H9 (cell line): ENCODE data around the gene SWAP70. TPM values are rescaled to one million over a fixed set of nuclear protein-coding genes. Genes with fewer than 3 reads are reported as not detected.
A peak's percentile ranks its signal among the peaks of the same experiment; 100 is the strongest.

Experiments used
- DNase-seq: peaks from one replicate; pipeline ENCODE4 v3.0.0-alpha.2; 2017
- H2AFZ ChIP-seq: one replicate; pipeline ENCODE4 v1.6.1; 2013; ENCODE audit warnings: mild to moderate bottlenecking, low read length, control low read depth, moderate library complexity
- H2AK5ac ChIP-seq: 2 replicates; pipeline ENCODE4 v1.6.1; 2013; ENCODE audit warnings: low read length, control low read depth, mixed read lengths; ENCODE audit not compliant: insufficient read length
- H2BK120ac ChIP-seq: one replicate; pipeline ENCODE4 v1.6.1; 2013; ENCODE audit warnings: low read depth, mild to moderate bottlenecking, low read length, control low read depth, inconsistent platforms; ENCODE audit not compliant: poor library complexity, severe bottlenecking
- H2BK12ac ChIP-seq: 2 replicates; pipeline ENCODE4 v1.6.1; 2013; ENCODE audit warnings: low read length, control low read depth, mixed read lengths, low read depth; ENCODE audit not compliant: insufficient read length
- H2BK15ac ChIP-seq: 2 replicates; pipeline ENCODE4 v1.6.1; 2013; ENCODE audit warnings: low read depth, low read length, control low read depth
- H2BK20ac ChIP-seq: one replicate; pipeline ENCODE4 v1.6.1; 2013; ENCODE audit warnings: low read depth, mild to moderate bottlenecking, low read length, control low read depth, inconsistent platforms; ENCODE audit not compliant: poor library complexity, severe bottlenecking
- H2BK5ac ChIP-seq: 2 replicates; pipeline ENCODE4 v1.6.1; 2013; ENCODE audit warnings: low read length, control low read depth, mixed read lengths; ENCODE audit not compliant: insufficient read length
- H3K14ac ChIP-seq: 2 replicates; pipeline ENCODE4 v1.6.1; 2013; ENCODE audit warnings: low read length, control low read depth; ENCODE audit not compliant: insufficient read depth
- H3K18ac ChIP-seq: 2 replicates; pipeline ENCODE4 v1.6.1; 2013; ENCODE audit warnings: low read depth, mild to moderate bottlenecking, mixed read lengths, low read length, control low read depth; ENCODE audit not compliant: insufficient read length
- H3K23ac ChIP-seq: 2 replicates; pipeline ENCODE4 v1.6.1; 2013; ENCODE audit warnings: low read length, control low read depth, mixed read lengths, low read depth; ENCODE audit not compliant: insufficient read length
- H3K23me2 ChIP-seq: 2 replicates; pipeline ENCODE4 v1.6.1; 2013; ENCODE audit warnings: low read depth, mild to moderate bottlenecking, mixed read lengths, low read length, control low read depth; ENCODE audit not compliant: insufficient read length, poor library complexity, severe bottlenecking
- H3K27ac ChIP-seq: 2 replicates; pipeline ENCODE4 v1.5.1; 2013; ENCODE audit warnings: low read length, control low read depth, mixed read lengths, low read depth; ENCODE audit not compliant: insufficient read length
- H3K27me3 ChIP-seq: 2 replicates; pipeline ENCODE4 v1.6.1; 2013; ENCODE audit warnings: low read length, control low read depth, inconsistent platforms; ENCODE audit not compliant: insufficient read depth
- H3K4ac ChIP-seq: 2 replicates; pipeline ENCODE4 v1.6.1; 2013; ENCODE audit warnings: low read depth, mild to moderate bottlenecking, control low read depth, inconsistent platforms, low read length, moderate library complexity
- H3K4me1 ChIP-seq: 2 replicates; pipeline ENCODE4 v1.6.1; 2013; ENCODE audit warnings: low read length, control low read depth, inconsistent platforms; ENCODE audit not compliant: insufficient read depth
- H3K4me2 ChIP-seq: 2 replicates; pipeline ENCODE4 v1.6.1; 2013; ENCODE audit warnings: low read length, control low read depth, mixed read lengths; ENCODE audit not compliant: insufficient read length, insufficient read depth
- H3K56ac ChIP-seq: 2 replicates; pipeline ENCODE4 v1.6.1; 2013; ENCODE audit warnings: low read depth, mild to moderate bottlenecking, mixed read lengths, low read length, control low read depth; ENCODE audit not compliant: insufficient read length
- H3K79me1 ChIP-seq: 2 replicates; pipeline ENCODE4 v1.6.1; 2013; ENCODE audit warnings: low read depth, mild to moderate bottlenecking, moderate library complexity, low read length, control low read depth, inconsistent platforms; ENCODE audit not compliant: insufficient read depth, poor library complexity, severe bottlenecking
- H3K79me2 ChIP-seq: 2 replicates; pipeline ENCODE4 v1.6.1; 2013; ENCODE audit warnings: low read length, control low read depth, inconsistent platforms; ENCODE audit not compliant: insufficient read depth
- H3K9ac ChIP-seq: 2 replicates; pipeline ENCODE4 v1.6.1; 2013; ENCODE audit warnings: low read length, control low read depth, mixed read lengths; ENCODE audit not compliant: insufficient read length; ENCODE audit errors: extremely low read depth
- H3K9me3 ChIP-seq: one replicate; pipeline ENCODE4 v1.6.1; 2013; ENCODE audit warnings: low read depth, low read length, inconsistent platforms; ENCODE audit not compliant: control insufficient read depth
- H3T11ph ChIP-seq: one replicate; pipeline ENCODE4 v1.6.1; 2013; ENCODE audit warnings: mild to moderate bottlenecking, low read length, control low read depth, inconsistent platforms
- H4K20me1 ChIP-seq: one replicate; pipeline ENCODE4 v1.6.1; 2013; ENCODE audit not compliant: control insufficient read depth, insufficient read length, insufficient read depth
- H4K5ac ChIP-seq: 2 replicates; pipeline ENCODE4 v1.6.1; 2013; ENCODE audit warnings: low read depth, mild to moderate bottlenecking, mixed read lengths, low read length, control low read depth; ENCODE audit not compliant: insufficient read length
- H4K8ac ChIP-seq: replicated peaks from 2 replicates; pipeline ENCODE4 v1.6.1; 2013; ENCODE audit warnings: low read length, control low read depth, mixed read lengths, low read depth; ENCODE audit not compliant: insufficient read length
- H4K91ac ChIP-seq: 2 replicates; pipeline ENCODE4 v1.6.1; 2013; ENCODE audit warnings: low read depth, mild to moderate bottlenecking, moderate library complexity, mixed read lengths, low read length, control low read depth; ENCODE audit not compliant: insufficient read length
- H3K27ac Mint-ChIP-seq, 3 experiments: 2 replicates in 2 of 3; 3 replicates in 1 of 3; pipeline ENCODE4 v1.8.0; 2020 to 2021; ENCODE audit warnings: mixed read lengths in 3 of 3, mild to moderate bottlenecking in 1 of 3, moderate library complexity in 1 of 3
- H3K27me3 Mint-ChIP-seq: 2 replicates; pipeline ENCODE4 v1.8.0; 2021; ENCODE audit warnings: low read depth, mild to moderate bottlenecking, moderate library complexity, mixed read lengths
- H3K36me3 Mint-ChIP-seq, 3 experiments: 2 replicates in 2 of 3; 3 replicates in 1 of 3; pipeline ENCODE4 v1.8.0; 2020 to 2021; ENCODE audit warnings: low read depth in 3 of 3, mixed read lengths in 3 of 3; ENCODE audit not compliant: insufficient read depth in 1 of 3
- H3K4me1 Mint-ChIP-seq, 2 experiments: 2 replicates each; pipeline ENCODE4 v1.8.0; 2020; ENCODE audit warnings: mixed read lengths in 2 of 2
- H3K4me3 Mint-ChIP-seq, 2 experiments: 2 replicates in 1 of 2; 3 replicates in 1 of 2; pipeline ENCODE4 v1.8.0; 2020 to 2021; ENCODE audit warnings: mild to moderate bottlenecking in 2 of 2, mixed read lengths in 2 of 2, moderate library complexity in 1 of 2
- H3K9me3 Mint-ChIP-seq, 2 experiments: 2 replicates in 1 of 2; 3 replicates in 1 of 2; pipeline ENCODE4 v1.8.0; 2020; ENCODE audit warnings: mild to moderate bottlenecking in 2 of 2, mixed read lengths in 2 of 2, moderate library complexity in 1 of 2
- CTCF ChIP-seq: fragments of 200-600 bp; sonication (generic); conservative IDR thresholded peaks from 3 replicates; pipeline ENCODE4 v1.8.0; 2021; ENCODE audit warnings: antibody characterized with exemption, mild to moderate bottlenecking
- WGBS: extraction: QIAGEN DNeasy Blood & Tissue Kit; methylation state at CpG from one replicate; pipeline ENCODE4 v1.1.7; 2013; ENCODE audit warnings: missing lambda C conversion rate, low lambda C conversion rate, mixed read lengths; ENCODE audit not compliant: insufficient read length; ENCODE audit errors: extremely low coverage; 5-methylcytosine and 5-hydroxymethylcytosine counted together
- total RNA-seq: library from RNA; stranded (reverse); gene quantifications from 2 replicates; pipeline ENCODE4 v1.2.1, GENCODE V29; 2021

The SWAP70 gene
- total RNA-seq, 1 experiment from 2014 or later, result 34.4 TPM

- H2BK15ac ChIP-seq, result no peak overlapping the region
- H4K5ac ChIP-seq, result no peak overlapping the region
- peak overlapping the region; percentile 85 for H3K14ac ChIP-seq
- peak; percentile 80 for DNase-seq
- H4K20me1 ChIP-seq, result no peaks in the 10 kb centered on the region
- H4K8ac ChIP-seq, result no peak overlapping the region
- Mint-ChIP-seq H3K9me3 (no peaks in the 10 kb centered on the region; a peak in 1 of 5 replicates), H3K27ac (peak overlapping the region in 1 of 3 experiments; percentile 23; a peak in 1 of 7 replicates), H3K4me3 (peak overlapping the region; percentile 62 to 71), H3K36me3 (peaks cover 0 to 3% (median 2%) of the 10 kb centered on the region in 3 experiments; a peak in 4 of 7 replicates), H3K4me1 (peaks cover 34 to 36% of the 10 kb centered on the region in 2 experiments), H3K27me3 (no peaks in the 10 kb centered on the region)
- no peaks in the 10 kb centered on the region for H3K79me2 ChIP-seq
- H3K4ac ChIP-seq, result no peak overlapping the region
- 0 out of 2 replicates have a peak, but pooled peaks cover 3% of the 10 kb centered on the region for H3K4me1 ChIP-seq
- H2BK120ac ChIP-seq, result no peak overlapping the region
- H2BK5ac ChIP-seq, result no peak overlapping the region
- no peaks in the 10 kb centered on the region for H3K27me3 ChIP-seq
- H3K23me2 ChIP-seq, result peaks cover 9% of the 10 kb centered on the region
- H3T11ph ChIP-seq, result no peak overlapping the region
- no peak overlapping the region for H2AK5ac ChIP-seq
- no peaks in the 10 kb centered on the region for H3K9me3 ChIP-seq
- H3K9ac ChIP-seq, result no peak overlapping the region
- H3K79me1 ChIP-seq, result no peaks in the 10 kb centered on the region
- H2AFZ ChIP-seq, result no peak overlapping the region
- no peak overlapping the region for H3K23ac ChIP-seq
- no peak overlapping the region for H2BK20ac ChIP-seq
- no peak overlapping the region for H2BK12ac ChIP-seq
- peak overlapping the region; percentile 70 for H3K4me2 ChIP-seq
- H3K18ac ChIP-seq, result peak overlapping the region; percentile 19
- H3K27ac ChIP-seq, result no peak overlapping the region
- H4K91ac ChIP-seq, result no peak overlapping the region
- no peak overlapping the region for H3K56ac ChIP-seq
- WGBS, result no CpG with 5 or more reads among the region's 64 CpGs
- TF ChIP-seq CTCF, result peak; percentile 88
Measured at GRCh38 chr11:9757809-9758636, 94.1 kb downstream of the SWAP70 start.
